H9 (cell line): Measurements from ENCODE around the gene CELA3A. TPM values are rescaled to one million over a fixed set of nuclear protein-coding genes. Genes with fewer than 3 reads are reported as not detected.
"Not testable (repeated sequence)": the region's sequence is repeated elsewhere in the genome, so short reads cannot be mapped to it uniquely, and the experiment has no call there.

Source experiments
- DNase-seq: peaks from one replicate; pipeline ENCODE4 v3.0.0-alpha.2; 2017
- H2AFZ ChIP-seq: one replicate; pipeline ENCODE4 v1.6.1; 2013; ENCODE audit warnings: mild to moderate bottlenecking, low read length, control low read depth, moderate library complexity
- H2AK5ac ChIP-seq: 2 replicates; pipeline ENCODE4 v1.6.1; 2013; ENCODE audit warnings: low read length, control low read depth, mixed read lengths; ENCODE audit not compliant: insufficient read length
- H2BK120ac ChIP-seq: one replicate; pipeline ENCODE4 v1.6.1; 2013; ENCODE audit warnings: low read depth, mild to moderate bottlenecking, low read length, control low read depth, inconsistent platforms; ENCODE audit not compliant: poor library complexity, severe bottlenecking
- H2BK12ac ChIP-seq: 2 replicates; pipeline ENCODE4 v1.6.1; 2013; ENCODE audit warnings: low read length, control low read depth, mixed read lengths, low read depth; ENCODE audit not compliant: insufficient read length
- H2BK15ac ChIP-seq: 2 replicates; pipeline ENCODE4 v1.6.1; 2013; ENCODE audit warnings: low read depth, low read length, control low read depth
- H2BK20ac ChIP-seq: one replicate; pipeline ENCODE4 v1.6.1; 2013; ENCODE audit warnings: low read depth, mild to moderate bottlenecking, low read length, control low read depth, inconsistent platforms; ENCODE audit not compliant: poor library complexity, severe bottlenecking
- H2BK5ac ChIP-seq: 2 replicates; pipeline ENCODE4 v1.6.1; 2013; ENCODE audit warnings: low read length, control low read depth, mixed read lengths; ENCODE audit not compliant: insufficient read length
- H3K14ac ChIP-seq: 2 replicates; pipeline ENCODE4 v1.6.1; 2013; ENCODE audit warnings: low read length, control low read depth; ENCODE audit not compliant: insufficient read depth
- H3K18ac ChIP-seq: 2 replicates; pipeline ENCODE4 v1.6.1; 2013; ENCODE audit warnings: low read depth, mild to moderate bottlenecking, mixed read lengths, low read length, control low read depth; ENCODE audit not compliant: insufficient read length
- H3K23ac ChIP-seq: 2 replicates; pipeline ENCODE4 v1.6.1; 2013; ENCODE audit warnings: low read length, control low read depth, mixed read lengths, low read depth; ENCODE audit not compliant: insufficient read length
- H3K23me2 ChIP-seq: 2 replicates; pipeline ENCODE4 v1.6.1; 2013; ENCODE audit warnings: low read depth, mild to moderate bottlenecking, mixed read lengths, low read length, control low read depth; ENCODE audit not compliant: insufficient read length, poor library complexity, severe bottlenecking
- H3K27ac ChIP-seq: 2 replicates; pipeline ENCODE4 v1.5.1; 2013; ENCODE audit warnings: low read length, control low read depth, mixed read lengths, low read depth; ENCODE audit not compliant: insufficient read length
- H3K27me3 ChIP-seq: 2 replicates; pipeline ENCODE4 v1.6.1; 2013; ENCODE audit warnings: low read length, control low read depth, inconsistent platforms; ENCODE audit not compliant: insufficient read depth
- H3K4ac ChIP-seq: 2 replicates; pipeline ENCODE4 v1.6.1; 2013; ENCODE audit warnings: low read depth, mild to moderate bottlenecking, control low read depth, inconsistent platforms, low read length, moderate library complexity
- H3K4me1 ChIP-seq: 2 replicates; pipeline ENCODE4 v1.6.1; 2013; ENCODE audit warnings: low read length, control low read depth, inconsistent platforms; ENCODE audit not compliant: insufficient read depth
- H3K4me2 ChIP-seq: 2 replicates; pipeline ENCODE4 v1.6.1; 2013; ENCODE audit warnings: low read length, control low read depth, mixed read lengths; ENCODE audit not compliant: insufficient read length, insufficient read depth
- H3K56ac ChIP-seq: 2 replicates; pipeline ENCODE4 v1.6.1; 2013; ENCODE audit warnings: low read depth, mild to moderate bottlenecking, mixed read lengths, low read length, control low read depth; ENCODE audit not compliant: insufficient read length
- H3K79me1 ChIP-seq: 2 replicates; pipeline ENCODE4 v1.6.1; 2013; ENCODE audit warnings: low read depth, mild to moderate bottlenecking, moderate library complexity, low read length, control low read depth, inconsistent platforms; ENCODE audit not compliant: insufficient read depth, poor library complexity, severe bottlenecking
- H3K79me2 ChIP-seq: 2 replicates; pipeline ENCODE4 v1.6.1; 2013; ENCODE audit warnings: low read length, control low read depth, inconsistent platforms; ENCODE audit not compliant: insufficient read depth
- H3K9ac ChIP-seq: 2 replicates; pipeline ENCODE4 v1.6.1; 2013; ENCODE audit warnings: low read length, control low read depth, mixed read lengths; ENCODE audit not compliant: insufficient read length; ENCODE audit errors: extremely low read depth
- H3K9me3 ChIP-seq: one replicate; pipeline ENCODE4 v1.6.1; 2013; ENCODE audit warnings: low read depth, low read length, inconsistent platforms; ENCODE audit not compliant: control insufficient read depth
- H3T11ph ChIP-seq: one replicate; pipeline ENCODE4 v1.6.1; 2013; ENCODE audit warnings: mild to moderate bottlenecking, low read length, control low read depth, inconsistent platforms
- H4K20me1 ChIP-seq: one replicate; pipeline ENCODE4 v1.6.1; 2013; ENCODE audit not compliant: control insufficient read depth, insufficient read length, insufficient read depth
- H4K5ac ChIP-seq: 2 replicates; pipeline ENCODE4 v1.6.1; 2013; ENCODE audit warnings: low read depth, mild to moderate bottlenecking, mixed read lengths, low read length, control low read depth; ENCODE audit not compliant: insufficient read length
- H4K8ac ChIP-seq: replicated peaks from 2 replicates; pipeline ENCODE4 v1.6.1; 2013; ENCODE audit warnings: low read length, control low read depth, mixed read lengths, low read depth; ENCODE audit not compliant: insufficient read length
- H4K91ac ChIP-seq: 2 replicates; pipeline ENCODE4 v1.6.1; 2013; ENCODE audit warnings: low read depth, mild to moderate bottlenecking, moderate library complexity, mixed read lengths, low read length, control low read depth; ENCODE audit not compliant: insufficient read length
- H3K27ac Mint-ChIP-seq, 3 experiments: 2 replicates in 2 of 3; 3 replicates in 1 of 3; pipeline ENCODE4 v1.8.0; 2020 to 2021; ENCODE audit warnings: mixed read lengths in 3 of 3, mild to moderate bottlenecking in 1 of 3, moderate library complexity in 1 of 3
- H3K27me3 Mint-ChIP-seq: 2 replicates; pipeline ENCODE4 v1.8.0; 2021; ENCODE audit warnings: low read depth, mild to moderate bottlenecking, moderate library complexity, mixed read lengths
- H3K36me3 Mint-ChIP-seq, 3 experiments: 2 replicates in 2 of 3; 3 replicates in 1 of 3; pipeline ENCODE4 v1.8.0; 2020 to 2021; ENCODE audit warnings: low read depth in 3 of 3, mixed read lengths in 3 of 3; ENCODE audit not compliant: insufficient read depth in 1 of 3
- H3K4me1 Mint-ChIP-seq, 2 experiments: 2 replicates each; pipeline ENCODE4 v1.8.0; 2020; ENCODE audit warnings: mixed read lengths in 2 of 2
- H3K4me3 Mint-ChIP-seq, 2 experiments: 2 replicates in 1 of 2; 3 replicates in 1 of 2; pipeline ENCODE4 v1.8.0; 2020 to 2021; ENCODE audit warnings: mild to moderate bottlenecking in 2 of 2, mixed read lengths in 2 of 2, moderate library complexity in 1 of 2
- H3K9me3 Mint-ChIP-seq, 2 experiments: 2 replicates in 1 of 2; 3 replicates in 1 of 2; pipeline ENCODE4 v1.8.0; 2020; ENCODE audit warnings: mild to moderate bottlenecking in 2 of 2, mixed read lengths in 2 of 2, moderate library complexity in 1 of 2
- WGBS: extraction: QIAGEN DNeasy Blood & Tissue Kit; methylation state at CpG from one replicate; pipeline ENCODE4 v1.1.7; 2013; ENCODE audit warnings: missing lambda C conversion rate, low lambda C conversion rate, mixed read lengths; ENCODE audit not compliant: insufficient read length; ENCODE audit errors: extremely low coverage; 5-methylcytosine and 5-hydroxymethylcytosine counted together
- total RNA-seq: library from RNA; stranded (reverse); gene quantifications from 2 replicates; pipeline ENCODE4 v1.2.1, GENCODE V29; 2021

Gene CELA3A
- total RNA-seq, 1 experiment from 2014 or later, result not detected

DNA sequence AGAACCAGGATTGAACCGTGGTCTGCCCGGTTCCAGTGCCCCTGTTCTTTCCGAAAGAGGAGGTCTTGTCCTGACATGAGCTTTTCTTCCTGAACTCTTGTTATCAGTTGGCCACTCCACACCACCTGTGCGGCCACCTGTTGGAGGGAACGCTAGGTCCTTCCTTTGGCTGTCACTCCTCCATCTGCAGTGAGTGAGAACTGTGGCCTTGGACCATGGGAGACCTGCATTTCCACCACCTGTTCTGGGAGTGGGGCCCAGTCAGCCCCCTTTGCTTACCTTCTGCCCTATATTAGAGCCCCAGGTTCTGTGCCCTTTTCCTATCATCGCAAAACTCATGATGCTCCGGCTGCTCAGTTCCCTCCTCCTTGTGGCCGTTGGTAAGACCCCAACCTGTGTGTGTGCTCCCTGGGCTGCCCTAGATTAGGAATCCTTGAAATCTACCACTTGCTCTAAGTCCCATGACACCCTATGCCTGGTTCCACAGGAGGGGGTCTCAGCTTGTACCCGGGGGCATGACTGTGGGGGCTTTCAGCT is 24.7 kb upstream of the CELA3A start, which contains the start of gene CELA3B:
Gene CELA3B (plus strand): TSS at position 320 of the 537 bp plus-strand sequence. CDS start 18 bp downstream, at position 338.
- H2BK5ac ChIP-seq, H3T11ph ChIP-seq, H3K14ac ChIP-seq, H2BK120ac ChIP-seq, H3K79me2 ChIP-seq, H4K5ac ChIP-seq, H3K27me3 Mint-ChIP-seq, H3K27ac Mint-ChIP-seq, H4K20me1 ChIP-seq, H2BK12ac ChIP-seq, H2BK15ac ChIP-seq, H3K36me3 Mint-ChIP-seq, H3K9ac ChIP-seq, H3K9me3 ChIP-seq, H2AFZ ChIP-seq, H3K27me3 ChIP-seq, H4K91ac ChIP-seq, H3K79me1 ChIP-seq, H3K23me2 ChIP-seq, H2BK20ac ChIP-seq, H3K27ac ChIP-seq, H3K4me3 Mint-ChIP-seq, H3K18ac ChIP-seq, H3K56ac ChIP-seq, H4K8ac ChIP-seq, H3K4me2 ChIP-seq, H3K4ac ChIP-seq, H3K23ac ChIP-seq, H2AK5ac ChIP-seq, H3K9me3 Mint-ChIP-seq, H3K4me1 ChIP-seq, DNase-seq: not testable (repeated sequence)
- peaks cover 22 to 23% of the 10 kb centered on the region in 2 experiments for H3K4me1 Mint-ChIP-seq
- no CpG with 5 or more reads among the region's 9 CpGs for WGBS

DNA sequence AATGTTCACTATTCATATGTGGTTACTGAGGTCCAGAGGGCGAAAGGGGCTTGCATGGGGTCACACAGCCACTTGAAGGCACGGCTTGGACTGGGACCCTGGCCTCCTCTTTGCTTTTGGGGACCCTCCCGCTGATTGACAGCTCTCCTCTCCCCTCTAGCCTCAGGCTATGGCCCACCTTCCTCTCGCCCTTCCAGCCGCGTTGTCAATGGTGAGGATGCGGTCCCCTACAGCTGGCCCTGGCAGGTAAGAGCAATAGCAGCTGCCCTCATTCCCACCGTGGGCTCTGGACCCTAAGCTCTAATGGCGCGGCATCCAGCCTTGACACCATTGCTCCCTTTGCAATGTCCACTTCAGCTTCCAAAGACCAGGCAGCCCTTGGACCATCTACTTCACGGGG is 23.2 kb upstream of the CELA3A start:
- H4K8ac ChIP-seq, H2BK20ac ChIP-seq, H2AK5ac ChIP-seq, H3K4me2 ChIP-seq, H4K5ac ChIP-seq, H3K9me3 ChIP-seq, H2BK15ac ChIP-seq, H3K27ac ChIP-seq, H3K4me1 ChIP-seq, DNase-seq, H3K14ac ChIP-seq, H3K23ac ChIP-seq, H3K18ac ChIP-seq, H2BK5ac ChIP-seq, H4K20me1 ChIP-seq, H3K9me3 Mint-ChIP-seq, H3K36me3 Mint-ChIP-seq, H2BK120ac ChIP-seq, H3K4me3 Mint-ChIP-seq, H3T11ph ChIP-seq, H2AFZ ChIP-seq, H3K23me2 ChIP-seq, H3K56ac ChIP-seq, H3K4ac ChIP-seq, H4K91ac ChIP-seq, H3K79me2 ChIP-seq, H3K27me3 Mint-ChIP-seq, H2BK12ac ChIP-seq, H3K27ac Mint-ChIP-seq, H3K9ac ChIP-seq, H3K27me3 ChIP-seq, H3K79me1 ChIP-seq: not testable (repeated sequence)
- WGBS, result no CpG with 5 or more reads among the region's 11 CpGs
- peaks cover 22% of the 10 kb centered on the region in 2 experiments for H3K4me1 Mint-ChIP-seq
